ENCODE data around the gene PCP2. TPM values are rescaled to one million over a fixed set of nuclear protein-coding genes. Genes with fewer than 3 reads are reported as not detected.

Gene PCP2
- total and polyA plus RNA-seq, 2 of the 8 experiments (the other 6 are each of a cell fraction or from before 2014, with no cell fraction given) = not detected

DNA sequence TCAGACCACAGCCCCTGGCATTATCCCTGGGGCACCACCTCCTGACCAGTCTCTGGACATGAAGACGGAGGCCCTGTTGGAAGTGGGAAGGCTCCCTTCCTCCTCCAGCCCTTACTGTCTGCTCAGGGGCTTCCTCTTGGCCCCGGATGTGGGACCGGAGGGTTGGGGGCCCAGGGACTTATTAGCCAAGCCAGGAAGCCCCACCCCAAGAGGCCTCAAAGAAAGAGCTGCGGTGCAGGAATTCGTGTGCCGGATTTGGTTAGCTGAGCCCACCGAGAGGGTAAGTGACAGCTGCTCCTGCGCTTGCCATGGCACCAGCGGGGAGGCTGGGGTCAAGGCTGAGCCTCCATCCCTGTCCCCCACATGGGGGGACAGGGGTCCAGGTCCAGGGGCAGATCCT is 35.3 kb upstream of the PCP2 start, which contains the start of gene RETN:
RETN (plus strand) TSS at position 208 of the 400 bp plus-strand sequence. CDS start 278 bp downstream, outside the sequence.
- CTCF ChIA-PET (ENCODE audit: partially characterized antibody) = interaction anchor here (0.5 to 4.7 kb wide), 11 partner anchors 12 to 112 kb away, joined by 3 to 32 read pairs (median 4); partner anchors contain the start of gene TRAPPC5
- Histone ChIP-seq H4K91ac (replicated peaks; ENCODE audit: insufficient read length, low read length) (no peak within 1 kb of the TSS), H4K20me1 (replicated peaks in 1 of 2; ENCODE audit: control insufficient read depth in 1 of 2, insufficient read depth in 2 of 2, low read length in 2 of 2) (no peaks in the 10 kb centered on the region), H2BK20ac (ENCODE audit: low read length) (no peak within 1 kb of the TSS), H2BK15ac (ENCODE audit: low read length) (no peak within 1 kb of the TSS), H2BK12ac (ENCODE audit: low read depth, low read length) (no peak within 1 kb of the TSS), H3K9ac (replicated peaks in 1 of 4; ENCODE audit: extremely low read depth in 1 of 4, low read depth in 3 of 4, low read length in 3 of 4) (no peak within 1 kb of the TSS), H3K4me1 (replicated peaks in 1 of 4; ENCODE audit: control insufficient read depth in 3 of 4, insufficient read depth in 4 of 4, low read length in 3 of 4) (peaks cover 0 to 3% (median 1%) of the 10 kb centered on the region in 4 experiments; a peak in 1 of 7 replicates), H4K5ac (ENCODE audit: insufficient read length, low read depth, low read length) (no peak within 1 kb of the TSS), H3K27me3 (replicated peaks in 1 of 4; ENCODE audit: control insufficient read depth in 3 of 4, extremely low read depth in 1 of 4, insufficient read depth in 3 of 4, low read length in 3 of 4) (peaks cover 0 to 18% (median 11%) of the 10 kb centered on the region in 4 experiments; a peak in 4 of 7 replicates), H3K79me1 (ENCODE audit: low read depth, low read length) (no peaks in the 10 kb centered on the region), H3K23me2 (ENCODE audit: low read depth, low read length) (peaks cover 2% of the 10 kb centered on the region; the same call in 1 of the 2 replicates), H3K4ac (replicated peaks; ENCODE audit: insufficient read length, low read depth, low read length) (no peak within 1 kb of the TSS), H3K4me3 (ENCODE audit: extremely low read depth in 1 of 4, insufficient read depth in 2 of 4, low read depth in 3 of 4, low read length in 4 of 4) (peak within 1 kb of the TSS in 3 of 4 experiments; percentile 15 to 70 (median 51); a peak in 5 of 8 replicates), H3K4me2 (ENCODE audit: insufficient read depth in 1 of 2, low read depth in 2 of 2, low read length in 2 of 2) (peak within 1 kb of the TSS; percentile 70 to 86), H4K8ac (ENCODE audit: extremely low read depth, insufficient read depth, low read length) (no peak within 1 kb of the TSS), H2BK120ac (replicated peaks; ENCODE audit: low read depth, low read length) (no peak within 1 kb of the TSS), H3K56ac (replicated peaks; ENCODE audit: insufficient read length, low read depth, low read length) (no peak within 1 kb of the TSS), H3K18ac (ENCODE audit: extremely low read depth, low read length) (no peak within 1 kb of the TSS), H3K27ac (ENCODE audit: low read depth, low read length) (no peak within 1 kb of the TSS), H3K23ac (ENCODE audit: insufficient read length) (no peak within 1 kb of the TSS), H2AFZ (ENCODE audit: low read length) (no peak within 1 kb of the TSS), H3K36me3 (ENCODE audit: control insufficient read depth in 2 of 4, insufficient read depth in 4 of 4, low read length in 3 of 4) (no peaks in the 10 kb centered on the region), H2AK5ac (ENCODE audit: low read depth, low read length) (no peak within 1 kb of the TSS), H3K9me3 (ENCODE audit: insufficient read depth in 2 of 2, low read depth in 1 of 2, low read length in 1 of 2) (no peaks in the 10 kb centered on the region), H3K79me2 (ENCODE audit: control insufficient read depth in 1 of 2, insufficient read depth in 2 of 2, low read length in 2 of 2) (no peaks in the 10 kb centered on the region), H3K14ac (ENCODE audit: insufficient read length) (no peak within 1 kb of the TSS), H2BK5ac (ENCODE audit: low read depth, low read length) (no peak within 1 kb of the TSS)
- FAIRE-seq (no peak), DNase-seq (ENCODE audit: low read depth in 1 of 2, low spot score in 2 of 2) (no peak)
- 75% methylated on average over 7 of the region's 9 CpGs; no CpG with 5 or more reads in 1 of the 2 experiments for WGBS, 2 experiments (ENCODE audit: extremely low coverage in 1 of 2, insufficient coverage in 1 of 2, insufficient read length in 1 of 2, insufficient replicate concordance in 2 of 2, low coverage in 1 of 2, low lambda C conversion rate in 2 of 2, missing lambda C conversion rate in 1 of 2)
- POLR2A ChIA-PET (ENCODE audit: partially characterized antibody) = interaction anchor here (0.8 to 1.7 kb wide), 4 partner anchors 9 to 130 kb away, joined by 3 to 6 read pairs (median 4); partner anchors contain the start of gene TRAPPC5
